ENCODE results near the gene RTF2.

RTF2 gene, protein sequence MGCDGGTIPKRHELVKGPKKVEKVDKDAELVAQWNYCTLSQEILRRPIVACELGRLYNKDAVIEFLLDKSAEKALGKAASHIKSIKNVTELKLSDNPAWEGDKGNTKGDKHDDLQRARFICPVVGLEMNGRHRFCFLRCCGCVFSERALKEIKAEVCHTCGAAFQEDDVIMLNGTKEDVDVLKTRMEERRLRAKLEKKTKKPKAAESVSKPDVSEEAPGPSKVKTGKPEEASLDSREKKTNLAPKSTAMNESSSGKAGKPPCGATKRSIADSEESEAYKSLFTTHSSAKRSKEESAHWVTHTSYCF

DNA sequence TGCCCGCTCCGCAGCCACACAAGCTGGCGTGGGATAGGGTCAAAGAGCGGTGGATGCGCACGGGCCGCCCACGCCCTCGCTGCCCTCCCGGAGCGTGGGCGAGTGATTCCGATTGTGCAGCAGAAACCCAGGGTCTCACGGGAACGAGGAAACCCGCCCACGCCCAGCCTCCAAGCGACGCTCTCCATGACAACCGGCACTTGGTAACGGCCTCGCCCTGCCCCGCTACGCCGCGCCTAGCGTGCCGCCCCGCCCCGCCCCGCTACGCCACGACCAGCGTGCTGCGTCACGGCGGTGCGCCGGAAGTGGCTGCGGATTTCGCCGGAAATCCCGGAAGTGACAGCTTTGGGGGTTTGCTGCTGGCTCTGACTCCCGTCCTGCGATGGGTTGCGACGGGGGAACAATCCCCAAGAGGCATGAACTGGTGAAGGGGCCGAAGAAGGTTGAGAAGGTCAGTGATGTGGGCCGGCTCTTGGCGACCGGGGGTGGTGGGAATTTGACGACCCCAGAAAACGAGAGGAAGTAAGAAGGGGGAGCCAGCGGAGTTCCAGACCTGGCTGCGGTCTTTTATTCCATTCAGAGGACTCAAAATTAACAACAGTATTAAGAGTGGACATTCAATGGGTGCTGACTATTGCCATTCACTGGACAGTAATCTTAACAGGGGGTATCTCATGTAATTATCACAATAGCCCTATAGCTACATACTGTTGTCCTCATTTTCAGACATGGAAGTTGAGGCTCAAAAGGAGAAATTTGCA is at the start of gene RTF2:
Gene RTF2 (plus strand): TSS at position 312 of the 761 bp plus-strand sequence. CDS start 71 bp downstream, at position 383.
- peak; percentile 96 for DNase-seq

DNA sequence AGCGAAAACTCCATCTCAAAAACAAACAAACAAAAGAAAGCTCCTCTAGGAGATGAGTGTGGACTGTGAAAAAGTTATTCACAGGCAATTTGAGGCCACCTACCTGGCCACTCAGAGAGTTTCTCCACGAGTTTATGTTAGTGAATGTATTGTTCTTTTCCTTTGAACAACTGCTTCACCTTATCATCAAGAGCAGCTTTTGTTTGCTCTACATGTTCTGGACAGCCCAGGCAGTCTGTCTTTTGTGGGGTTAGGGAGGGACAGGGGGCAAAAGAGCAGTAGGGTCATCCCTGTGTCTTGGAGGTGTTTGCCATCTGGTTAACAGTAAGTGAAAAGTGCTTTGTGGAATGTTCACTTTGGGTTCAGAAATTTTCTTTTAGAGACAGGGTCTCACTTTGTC is 48.4 kb upstream of the RTF2 start:
- DNase-seq, result no peak

DNA sequence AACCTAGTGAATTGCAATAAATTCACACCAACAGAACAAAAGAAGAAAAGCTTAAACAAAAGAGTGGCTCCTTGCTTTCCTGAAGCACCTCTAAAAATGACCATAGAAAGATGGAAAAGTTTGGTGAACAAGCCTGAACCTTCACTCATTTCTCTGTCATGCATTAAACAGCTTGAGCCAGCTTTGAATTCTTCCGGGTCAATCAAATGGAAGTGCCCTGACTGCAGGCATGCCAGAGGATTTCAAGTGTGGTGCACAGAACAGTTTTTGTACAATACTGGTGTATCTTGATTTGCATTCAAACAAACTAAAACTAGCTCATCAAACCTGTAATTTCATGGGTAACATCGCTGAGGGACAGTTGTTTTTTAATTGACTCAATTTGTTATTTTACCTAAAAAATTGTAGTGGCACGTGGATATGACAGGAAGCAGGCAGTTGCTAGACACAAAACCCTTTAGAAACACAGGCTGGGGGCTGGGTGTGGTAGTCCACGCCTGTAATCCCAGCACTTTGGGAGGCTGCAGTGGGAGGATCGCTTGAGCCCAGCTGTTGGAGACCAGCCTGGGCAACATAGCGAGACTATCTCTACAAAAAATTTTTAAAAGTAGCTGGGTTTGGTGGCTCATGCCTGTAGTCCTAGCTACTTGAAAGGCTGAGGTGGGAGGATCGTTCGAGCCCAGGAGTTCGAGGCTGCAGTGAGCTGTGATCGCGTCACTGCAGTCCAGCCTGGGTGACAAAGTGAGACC is 47.3 kb upstream of the RTF2 start:
- no peak for DNase-seq

DNA sequence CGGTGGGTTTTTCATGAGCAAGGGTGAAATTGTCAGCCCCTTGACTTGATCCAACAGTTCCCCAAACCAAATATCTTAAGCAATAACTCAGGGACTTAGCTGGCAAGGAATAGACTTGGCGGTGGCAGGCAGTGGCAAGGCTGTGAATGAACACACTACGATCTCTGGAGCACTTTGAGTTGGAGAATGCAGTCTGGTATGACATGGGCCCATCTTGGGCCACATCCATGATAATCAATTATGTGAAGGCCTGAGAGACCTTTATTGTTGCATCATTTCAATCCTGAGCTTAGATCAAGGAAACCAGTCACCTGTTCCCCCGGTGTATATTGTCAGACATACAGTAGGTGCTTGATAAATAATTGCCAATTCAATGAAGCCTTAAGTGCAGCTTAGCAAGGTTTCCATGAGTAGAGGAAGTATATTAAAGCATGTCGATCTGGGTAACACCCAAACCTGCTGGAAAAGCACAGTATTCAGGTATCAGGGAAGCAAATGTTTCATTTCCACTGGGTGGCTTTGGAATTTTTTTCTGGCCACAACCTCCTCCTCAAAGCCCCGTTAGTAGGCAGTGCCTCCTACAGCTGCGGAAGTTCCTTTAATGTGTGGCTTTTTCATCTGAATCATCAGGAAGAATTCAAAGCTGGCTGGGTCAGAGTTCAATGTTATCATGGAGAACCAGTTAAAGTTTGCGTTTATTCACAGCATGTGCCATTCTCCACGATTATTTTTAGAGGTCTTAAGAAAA is 46.2 kb upstream of the RTF2 start:
- no peak for DNase-seq

DNA sequence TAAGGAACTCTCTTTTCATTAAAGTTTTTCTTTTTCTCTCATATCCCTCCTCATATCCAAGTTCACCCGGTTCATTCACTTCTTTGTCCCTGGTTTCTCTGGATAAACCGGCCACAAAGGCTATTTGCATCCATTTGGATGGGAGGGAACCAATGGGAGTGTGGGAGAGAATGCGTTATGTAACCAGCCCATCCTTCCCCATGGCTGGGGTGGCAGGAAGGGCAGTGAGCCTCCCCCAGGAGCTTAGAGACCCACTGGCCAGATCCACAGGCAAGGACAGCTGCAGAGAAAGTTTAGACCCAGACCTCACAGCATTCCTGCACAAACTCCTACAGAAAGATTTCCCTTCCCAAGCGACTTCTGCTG is 45.6 kb upstream of the RTF2 start:
- DNase-seq, result no peak

DNA sequence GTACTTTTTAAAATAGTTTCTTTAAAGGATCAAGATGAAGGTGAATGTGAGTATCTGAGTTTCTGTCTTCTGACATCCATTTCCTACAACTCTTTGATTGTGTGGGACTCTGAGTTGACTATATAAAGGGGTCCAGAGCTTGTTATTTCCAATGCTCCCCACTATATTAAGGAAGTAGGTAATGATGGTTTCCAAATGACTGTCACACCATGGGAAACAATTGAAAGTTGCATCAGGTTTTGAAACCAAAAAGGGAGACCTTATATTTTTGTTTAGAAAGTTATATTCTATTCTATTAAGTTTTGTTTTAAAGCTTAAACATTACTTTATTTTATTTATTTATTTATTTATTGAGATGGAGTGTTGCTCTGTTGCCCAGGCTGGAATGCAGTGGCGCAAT is 45.2 kb upstream of the RTF2 start:
- no peak for DNase-seq

DNA sequence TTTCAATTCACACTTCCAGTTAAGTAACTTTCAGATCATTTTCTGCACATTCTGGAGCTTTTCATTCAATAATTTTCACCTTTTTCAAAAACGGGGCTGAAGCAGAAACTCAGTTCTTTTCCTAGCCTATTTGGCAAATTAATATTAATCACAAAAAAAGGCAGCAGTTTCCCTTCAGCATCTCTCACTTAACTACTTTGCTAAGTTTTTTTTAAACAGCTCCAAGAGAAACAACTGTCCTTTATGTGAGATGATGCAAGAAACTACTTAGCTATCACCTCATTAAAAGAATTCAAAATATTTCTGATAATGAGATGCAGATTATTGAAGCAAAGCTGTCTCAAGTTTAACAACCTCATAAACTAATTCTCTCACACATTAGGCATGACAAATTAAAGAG is 44.5 kb upstream of the RTF2 start:
- no peak for DNase-seq

DNA sequence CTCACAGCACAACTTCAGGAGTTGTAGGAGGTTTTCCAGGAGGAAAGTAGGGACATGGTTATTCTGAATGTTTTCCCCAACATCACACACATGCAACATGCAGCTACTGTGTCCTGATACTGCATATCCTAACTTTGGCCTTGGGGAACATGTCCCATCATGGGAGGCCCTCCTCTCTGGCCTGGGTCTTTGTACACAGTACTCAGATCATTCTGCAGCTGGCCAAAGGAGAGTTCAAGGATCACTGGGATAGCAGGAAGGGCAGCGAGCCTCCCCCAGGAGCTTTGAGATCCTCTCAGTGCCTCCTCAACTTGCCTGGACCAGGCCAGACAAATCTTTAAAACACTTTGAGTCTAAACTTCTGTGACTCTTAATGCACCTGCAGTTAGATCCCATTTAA is 43.5 kb upstream of the RTF2 start:
- DNase-seq, result no peak

DNA sequence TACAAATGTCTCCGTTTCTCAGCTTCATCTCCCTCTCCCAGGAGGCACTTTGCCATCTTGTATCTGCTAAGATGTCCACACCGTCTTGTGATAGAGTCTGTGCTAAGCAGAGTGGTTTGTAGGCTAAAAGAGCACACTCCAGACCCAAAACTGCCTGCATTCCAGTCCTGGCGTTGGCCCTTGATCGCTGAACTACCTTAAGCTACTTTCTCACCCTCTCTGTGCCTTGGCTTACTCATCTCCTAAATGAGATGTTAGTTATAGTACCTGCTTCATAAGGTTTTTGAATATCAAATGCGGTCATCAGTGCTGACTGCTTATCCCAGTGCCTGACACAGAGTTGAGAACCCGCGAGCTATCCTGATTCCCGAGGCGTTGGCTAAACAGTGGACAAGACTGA is 42.4 kb upstream of the RTF2 start:
- DNase-seq, result no peak

DNA sequence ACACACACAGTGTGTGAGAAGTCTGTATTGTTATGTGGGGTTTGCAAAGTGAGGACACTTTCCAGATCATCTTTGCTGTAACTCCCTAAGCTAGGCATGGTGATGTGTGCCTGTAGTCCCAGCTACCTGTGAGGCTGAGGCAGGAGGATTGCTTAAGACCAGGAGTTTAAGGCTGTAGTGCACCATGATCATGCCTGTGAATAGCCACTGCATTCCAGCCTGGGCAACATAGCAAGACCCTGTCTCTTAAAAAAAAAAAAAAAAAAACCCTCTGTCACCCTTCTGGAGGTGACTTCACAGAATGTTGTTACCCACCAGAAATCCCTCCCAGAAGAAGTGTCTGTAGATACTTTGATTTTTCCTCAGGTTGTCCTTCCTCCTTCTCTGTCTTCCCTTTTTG is 41.5 kb upstream of the RTF2 start:
- no peak for DNase-seq

DNA sequence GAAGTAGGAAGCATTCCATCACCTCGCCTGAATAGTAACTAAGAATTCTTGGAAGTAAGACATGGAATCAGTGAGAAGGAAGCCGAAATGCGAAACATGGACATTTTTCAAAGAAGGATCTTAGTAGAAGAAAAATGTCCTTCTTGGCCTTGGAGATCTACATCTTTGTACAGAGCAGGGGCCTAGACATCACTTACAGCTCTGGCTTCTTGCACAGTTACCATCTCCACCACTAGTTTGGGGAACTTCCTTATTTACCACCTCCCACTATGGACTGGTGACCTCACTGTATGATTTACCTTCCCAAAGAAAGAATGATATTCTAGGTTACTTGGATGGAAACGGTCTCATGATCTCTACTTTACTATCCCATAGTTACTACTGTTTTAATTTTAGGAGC is 40.6 kb upstream of the RTF2 start:
- DNase-seq, result no peak

DNA sequence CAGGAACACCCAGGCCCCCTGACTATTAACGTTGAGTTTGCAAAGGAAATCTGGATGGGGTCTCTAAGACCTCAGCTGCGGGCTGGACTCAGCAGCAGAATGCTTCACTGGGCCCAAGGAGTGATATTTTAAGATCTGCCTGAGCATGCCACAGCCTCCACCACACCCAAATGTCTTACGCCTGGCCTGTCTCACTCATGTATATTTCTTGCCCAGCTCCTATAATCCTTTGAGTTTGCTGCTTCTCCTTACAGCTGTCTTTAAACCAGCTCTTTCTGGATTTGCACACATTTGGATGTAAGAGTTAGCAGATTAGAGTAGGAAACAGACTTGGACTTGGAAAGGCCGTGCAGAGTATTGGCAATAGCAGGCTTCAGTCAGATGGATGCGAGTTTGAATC is 40.0 kb upstream of the RTF2 start:
- no peak for DNase-seq

DNA sequence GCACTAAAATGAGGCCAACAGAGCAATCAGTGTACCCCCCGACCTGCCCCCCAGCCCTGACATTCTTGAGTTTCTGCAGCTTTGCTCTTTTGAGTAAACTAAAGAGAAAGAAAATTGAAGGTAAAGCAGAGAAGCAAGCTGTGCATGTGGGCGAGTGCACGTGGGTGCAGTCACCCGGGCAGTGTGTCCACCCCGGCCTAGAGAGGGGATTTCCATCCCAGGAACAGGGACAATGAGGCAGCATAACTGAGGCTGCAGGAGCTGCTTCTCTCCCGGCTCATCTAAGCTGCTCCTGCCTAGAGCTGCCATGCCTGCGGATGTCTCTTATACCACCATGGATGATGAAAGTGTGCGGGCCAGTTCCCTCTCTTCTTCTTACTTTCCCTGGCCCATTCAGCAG is 39.5 kb upstream of the RTF2 start:
- no peak for DNase-seq

DNA sequence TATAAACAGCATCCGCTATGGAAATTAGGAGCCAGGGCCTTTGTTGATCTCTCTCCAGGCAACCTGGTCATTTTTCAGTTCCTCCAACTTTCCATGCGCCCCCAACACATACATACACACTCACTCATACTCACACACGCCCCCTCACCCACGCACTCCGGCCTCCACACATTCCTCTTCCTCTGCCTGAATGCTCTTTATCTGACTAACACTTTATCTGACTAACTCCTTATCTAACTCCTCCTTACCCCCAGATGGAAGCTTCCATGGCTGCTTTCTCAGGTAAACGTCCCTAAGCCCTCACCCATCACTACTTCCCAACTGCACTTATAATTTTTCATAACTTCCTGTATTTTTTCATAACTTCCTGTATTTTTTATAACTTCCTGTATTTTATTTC is 38.9 kb upstream of the RTF2 start:
- no peak for DNase-seq

DNA sequence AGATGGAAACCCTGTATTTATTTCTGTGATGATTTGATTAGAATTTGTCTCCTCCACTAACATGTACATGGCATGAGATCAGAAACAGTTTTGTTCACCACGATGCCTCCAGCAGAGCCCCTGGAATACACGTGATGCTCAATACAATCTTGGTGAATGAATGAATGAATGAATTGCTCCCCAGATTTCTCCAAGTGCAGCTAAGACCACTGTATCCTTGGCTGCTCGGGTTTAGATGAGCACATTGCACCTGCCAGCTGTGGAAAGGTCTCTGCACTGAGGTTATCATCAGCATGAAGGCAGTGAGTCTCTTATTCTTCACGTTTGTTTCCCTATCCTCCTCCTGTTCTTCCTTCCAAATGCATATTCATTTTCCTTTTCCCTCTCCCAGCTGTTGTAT is 38.5 kb upstream of the RTF2 start:
- no peak for DNase-seq

DNA sequence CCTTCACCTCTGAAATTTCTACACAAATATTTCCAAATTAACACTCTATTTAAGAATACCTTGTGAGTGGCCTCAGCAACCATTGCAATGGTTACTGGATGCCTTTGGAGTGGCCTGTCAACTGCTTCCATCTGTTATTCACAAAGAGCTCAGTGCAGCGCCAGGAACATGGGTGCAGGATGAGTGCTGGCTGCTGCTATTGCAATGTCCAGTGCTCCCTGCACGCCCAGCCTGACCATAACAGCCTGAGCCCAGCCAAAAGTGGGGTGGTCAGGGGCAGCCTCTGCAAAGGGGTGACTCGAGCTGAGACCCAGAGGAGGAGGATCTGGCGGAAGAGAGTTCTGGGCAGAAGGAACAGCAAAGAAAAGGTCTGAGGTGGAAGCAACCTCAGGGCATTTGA is 38.0 kb upstream of the RTF2 start:
- DNase-seq, result no peak

DNA sequence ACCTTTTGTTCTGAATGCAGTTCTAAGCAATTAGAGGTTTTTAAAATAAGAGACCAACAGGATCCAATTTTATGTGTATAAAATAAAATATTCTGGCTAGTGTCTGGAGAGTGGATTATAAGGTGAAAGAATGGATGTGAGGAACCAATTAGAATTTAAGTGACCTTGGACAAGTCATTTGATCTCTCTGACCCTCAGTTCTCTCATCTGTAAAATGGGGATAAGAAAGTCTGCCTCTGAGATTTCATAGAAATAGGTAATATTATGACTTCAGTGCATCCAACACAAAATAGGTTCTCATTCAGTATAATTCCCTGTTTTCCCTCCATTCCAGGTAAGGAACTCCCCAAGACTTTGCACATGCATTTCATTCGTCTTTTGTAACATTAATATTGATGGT is 37.5 kb upstream of the RTF2 start:
- no peak for DNase-seq

DNA sequence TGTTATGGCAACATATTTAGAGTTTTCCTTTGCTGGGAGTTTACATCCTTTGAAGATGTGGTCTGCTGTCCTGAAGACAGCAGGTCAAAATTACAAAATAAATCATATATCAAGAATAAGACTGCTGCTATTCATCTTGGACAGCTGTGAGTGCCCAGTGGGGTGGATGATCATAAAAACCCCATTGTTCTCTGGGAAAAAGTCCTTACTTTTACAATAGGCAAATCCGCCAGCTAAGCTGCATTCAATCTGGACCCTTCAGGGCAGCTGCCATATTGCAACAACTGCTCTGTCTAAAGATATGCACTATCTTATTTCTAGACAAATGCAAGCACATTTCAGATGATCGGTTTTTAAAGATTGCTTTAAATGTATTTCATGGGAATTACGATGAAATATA is 37.0 kb upstream of the RTF2 start:
- DNase-seq, result no peak

DNA sequence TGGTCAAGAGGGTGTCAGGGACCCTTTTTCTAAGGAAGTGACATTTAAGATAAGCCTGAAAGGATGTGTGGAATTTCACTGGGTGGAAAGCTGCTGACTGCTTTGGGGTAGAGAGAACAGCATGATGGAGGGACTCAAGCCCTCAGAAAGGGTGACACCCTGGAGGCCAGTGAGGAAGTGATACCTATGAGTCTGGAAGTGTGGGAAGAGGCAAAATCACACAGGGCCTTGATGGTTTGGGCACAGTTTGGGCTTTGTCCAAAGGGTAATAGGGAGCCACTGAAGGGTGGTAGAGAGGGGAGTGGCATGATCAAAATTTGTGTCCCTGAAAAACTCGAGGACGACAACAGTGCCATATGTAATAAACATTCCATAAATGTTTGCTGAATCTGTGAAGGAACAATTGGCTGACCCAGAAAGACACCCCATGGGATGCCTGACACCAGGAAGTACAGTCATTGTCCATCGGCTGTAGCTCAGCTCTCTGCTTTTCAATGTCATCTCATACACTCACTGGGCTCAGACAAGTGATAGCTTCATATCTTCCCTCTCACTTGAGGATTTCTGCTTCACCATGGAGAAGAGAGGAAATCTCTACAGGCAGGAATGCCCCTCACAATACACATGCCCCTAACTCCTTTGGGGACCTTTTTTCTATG is 35.1 kb upstream of the RTF2 start:
- no peak for DNase-seq

DNA sequence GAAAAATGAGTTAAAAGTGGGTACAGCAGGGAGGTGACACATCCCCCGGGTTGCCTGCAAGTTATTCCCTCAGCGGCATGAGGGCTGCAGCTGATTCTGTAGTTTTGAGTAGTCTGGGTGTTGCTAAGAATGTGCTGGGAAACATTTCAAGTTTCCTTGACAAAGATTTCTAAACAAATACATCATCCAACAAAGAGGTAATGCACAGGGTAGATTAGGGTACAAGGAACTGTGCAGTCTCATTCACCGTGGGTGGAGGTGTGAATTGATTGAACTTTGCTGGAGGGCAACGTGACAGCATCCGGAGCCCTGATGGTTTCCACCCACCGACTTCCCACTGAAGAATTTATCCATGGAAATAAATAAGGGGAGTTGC is 34.6 kb upstream of the RTF2 start:
- DNase-seq, result no peak

DNA sequence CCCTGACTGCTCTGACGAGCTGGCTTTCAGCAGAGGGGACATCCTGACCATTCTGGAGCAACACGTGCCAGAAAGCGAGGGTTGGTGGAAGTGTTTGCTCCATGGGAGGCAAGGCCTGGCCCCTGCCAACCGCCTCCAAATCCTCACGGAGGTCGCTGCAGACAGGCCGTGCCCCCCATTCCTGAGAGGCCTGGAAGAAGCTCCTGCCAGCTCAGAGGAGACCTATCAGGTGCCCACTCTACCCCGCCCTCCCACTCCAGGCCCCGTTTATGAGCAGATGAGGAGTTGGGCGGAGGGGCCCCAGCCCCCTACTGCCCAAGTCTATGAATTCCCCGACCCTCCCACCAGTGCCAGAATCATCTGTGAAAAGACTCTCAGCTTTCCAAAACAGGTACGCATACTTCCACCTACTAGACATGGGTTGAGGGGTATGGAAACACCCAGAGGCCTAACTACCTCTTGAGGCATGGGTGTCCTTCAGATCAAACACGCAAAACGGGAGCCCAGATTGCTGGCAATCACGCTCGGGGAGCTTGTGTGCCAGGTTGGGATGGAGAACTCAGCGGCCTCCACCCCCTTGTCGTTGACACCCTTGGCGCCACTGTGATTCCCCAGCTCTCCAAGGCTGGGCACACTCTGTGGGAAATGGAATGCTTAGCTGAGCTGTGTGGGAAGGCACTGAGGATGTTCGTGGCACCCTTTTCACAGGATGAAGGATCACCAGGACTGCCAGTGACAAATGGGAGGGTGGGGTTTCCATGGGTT is 31.0 kb upstream of the RTF2 start:
- no peak for DNase-seq

DNA sequence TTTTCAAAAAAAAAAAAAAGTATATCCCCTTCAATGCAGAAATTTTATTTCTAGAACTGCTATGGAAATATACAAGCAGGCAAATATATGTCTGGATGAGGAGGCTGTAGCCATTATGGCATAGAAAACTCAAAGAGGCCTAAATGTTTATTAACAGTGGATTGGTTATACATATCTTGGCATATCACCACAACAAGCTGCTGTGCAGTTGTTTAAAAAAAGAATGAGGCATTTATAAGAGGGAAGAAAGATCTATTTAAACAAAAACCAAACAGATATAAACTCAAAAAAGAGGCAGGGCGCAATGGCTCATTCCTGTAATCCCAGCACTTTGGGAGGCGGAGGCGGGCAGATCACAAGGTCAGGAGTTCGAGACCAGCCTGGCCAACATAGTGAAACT is 30.1 kb upstream of the RTF2 start:
- DNase-seq, result no peak
